Fibroblast of lung (primary cell): ENCODE data around the gene MYBPC1. TPM values are rescaled to one million over a fixed set of nuclear protein-coding genes. Genes with fewer than 3 reads are reported as not detected.

Experiments
- DNase-seq, 2 donors: peaks; one replicate each; pipeline versions ENCODE4 v3.0.0 to v3.0.0-alpha.2; 2010; ENCODE audit warnings: low read depth in 2 of 2
- H2AFZ ChIP-seq: 2 replicates; pipeline ENCODE4 v1.5.1; 2012; ENCODE audit warnings: low read length, control low read depth, inconsistent platforms
- H3K27ac ChIP-seq: 2 replicates; pipeline ENCODE4 v1.5.1; 2011; ENCODE audit warnings: low read length, control low read depth; ENCODE audit not compliant: insufficient read depth
- H3K27me3 ChIP-seq: 2 replicates; pipeline ENCODE4 v1.5.1; 2011; ENCODE audit warnings: mild to moderate bottlenecking, low read length; ENCODE audit not compliant: control insufficient read depth, insufficient read depth
- H3K36me3 ChIP-seq: 2 replicates; pipeline ENCODE4 v1.5.1; 2011; ENCODE audit warnings: low read length; ENCODE audit not compliant: control insufficient read depth, insufficient read depth
- H3K4me1 ChIP-seq: 2 replicates; pipeline ENCODE4 v1.5.1; 2011; ENCODE audit warnings: low read length; ENCODE audit not compliant: control insufficient read depth, insufficient read depth; ENCODE audit errors: extremely low read depth
- H3K4me2 ChIP-seq: 2 replicates; pipeline ENCODE4 v1.5.1; 2011; ENCODE audit warnings: low read length, control low read depth; ENCODE audit not compliant: insufficient read depth; ENCODE audit errors: extremely low read depth
- H3K4me3 ChIP-seq, 4 experiments: fragments of 200-600 bp in 1 of 4; sonication (generic) in 1 of 4; replicated peaks in 1 of 4; 2 replicates each; pipeline ENCODE4 v1.5.1; 2011 to 2016; ENCODE audit warnings: low read length in 4 of 4, low read depth in 3 of 4, mild to moderate bottlenecking in 3 of 4, control low read depth in 2 of 4, inconsistent platforms in 1 of 4, mixed read lengths in 1 of 4; ENCODE audit not compliant: insufficient read depth in 1 of 4; ENCODE audit errors: control extremely low read depth in 1 of 4
- H3K79me2 ChIP-seq: 2 replicates; pipeline ENCODE4 v1.5.1; 2012; ENCODE audit warnings: mild to moderate bottlenecking, low read length, inconsistent platforms; ENCODE audit not compliant: control insufficient read depth, insufficient read depth
- H3K9ac ChIP-seq: 2 replicates; pipeline ENCODE4 v1.5.1; 2011; ENCODE audit warnings: mild to moderate bottlenecking, low read length, control low read depth; ENCODE audit not compliant: insufficient read depth
- H3K9me3 ChIP-seq: 2 replicates; pipeline ENCODE4 v1.5.1; 2012; ENCODE audit warnings: low read depth, low read length; ENCODE audit not compliant: control insufficient read depth, insufficient read depth
- H4K20me1 ChIP-seq: 2 replicates; pipeline ENCODE4 v1.5.1; 2011; ENCODE audit warnings: low read length; ENCODE audit not compliant: control insufficient read depth, insufficient read depth; ENCODE audit errors: extremely low read depth
- EZH2 ChIP-seq: IDR thresholded peaks from 2 replicates; pipeline ENCODE4 v1.5.1; 2012; ENCODE audit warnings: low read length, control low read depth, mild to moderate bottlenecking; ENCODE audit errors: missing control alignments
- polyA plus RNA-seq, 2 donors: library from polyadenylated mRNA; depleted of rRNA in 1 of 2; stranded (reverse) in 1 of 2; unstranded in 1 of 2; fragments of >200 nt; gene quantifications; 2 replicates each; pipeline ENCODE4 v1.2.1, GENCODE V29; 2011 to 2012; ENCODE audit warnings: missing spikeins in 1 of 2
- total RNA-seq: library from RNA; depleted of rRNA; stranded (reverse); fragments of >200 nt; gene quantifications from 2 replicates; pipeline ENCODE4 v1.2.1, GENCODE V29; 2014
- TF ChIP-seq, protein P1 (sequence below), 2 donors: IDR thresholded peaks in 1 of 2; conservative IDR thresholded peaks in 1 of 2; 1 replicate in 1 of 2; 2 replicates in 1 of 2; pipeline ENCODE4 v1.5.1; 2011 to 2012; ENCODE audit warnings: low read length in 2 of 2, control low read depth in 1 of 2, inconsistent platforms in 1 of 2, low read depth in 1 of 2, mild to moderate bottlenecking in 1 of 2

MYBPC1 gene
- total and polyA plus RNA-seq, 2 donors (not counting 1 experiment from before 2014, with no cell fraction given): not detected

DNA sequence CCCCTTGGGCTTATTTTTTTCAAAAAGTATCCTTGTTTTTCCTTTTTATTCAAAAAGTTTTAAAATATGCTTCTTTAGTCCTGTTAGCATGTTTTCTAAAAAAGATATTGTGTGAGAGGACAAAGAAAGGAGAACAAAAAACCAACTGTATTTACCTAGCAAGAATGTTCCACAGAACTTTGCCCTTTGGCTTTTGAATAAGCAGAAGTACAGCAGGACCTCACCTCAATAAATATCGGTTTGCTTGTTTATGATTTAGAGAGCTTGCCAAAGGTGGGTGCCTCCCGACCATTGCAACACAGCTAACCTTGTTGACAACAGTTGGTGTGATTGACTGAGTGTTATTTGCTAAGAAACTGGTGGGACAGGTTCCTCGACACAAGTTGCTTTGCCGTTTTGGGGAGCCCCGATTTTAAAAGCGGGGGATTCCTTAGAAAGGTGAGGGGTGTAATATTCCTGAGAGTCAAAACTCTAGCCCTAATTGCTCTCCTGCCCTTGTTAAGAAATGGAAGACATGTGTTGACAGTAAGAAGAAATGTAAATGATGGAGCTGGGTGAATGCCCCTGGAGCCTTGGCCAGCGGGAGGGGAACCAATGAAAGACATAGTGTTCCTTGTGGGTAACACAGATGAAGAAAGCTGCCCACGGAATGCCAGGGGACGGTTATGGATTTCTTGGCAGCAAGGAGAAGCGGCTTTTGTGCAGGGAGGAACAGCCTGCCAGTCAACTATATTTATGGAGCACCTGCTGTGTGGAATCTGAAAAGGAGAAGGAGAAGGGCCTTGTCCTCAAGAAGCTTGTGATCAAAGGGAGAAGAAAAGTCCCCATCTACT is 13.7 kb downstream of the MYBPC1 start:
- TF ChIP-seq EZH2: no peak
- TF ChIP-seq, protein P1, sequence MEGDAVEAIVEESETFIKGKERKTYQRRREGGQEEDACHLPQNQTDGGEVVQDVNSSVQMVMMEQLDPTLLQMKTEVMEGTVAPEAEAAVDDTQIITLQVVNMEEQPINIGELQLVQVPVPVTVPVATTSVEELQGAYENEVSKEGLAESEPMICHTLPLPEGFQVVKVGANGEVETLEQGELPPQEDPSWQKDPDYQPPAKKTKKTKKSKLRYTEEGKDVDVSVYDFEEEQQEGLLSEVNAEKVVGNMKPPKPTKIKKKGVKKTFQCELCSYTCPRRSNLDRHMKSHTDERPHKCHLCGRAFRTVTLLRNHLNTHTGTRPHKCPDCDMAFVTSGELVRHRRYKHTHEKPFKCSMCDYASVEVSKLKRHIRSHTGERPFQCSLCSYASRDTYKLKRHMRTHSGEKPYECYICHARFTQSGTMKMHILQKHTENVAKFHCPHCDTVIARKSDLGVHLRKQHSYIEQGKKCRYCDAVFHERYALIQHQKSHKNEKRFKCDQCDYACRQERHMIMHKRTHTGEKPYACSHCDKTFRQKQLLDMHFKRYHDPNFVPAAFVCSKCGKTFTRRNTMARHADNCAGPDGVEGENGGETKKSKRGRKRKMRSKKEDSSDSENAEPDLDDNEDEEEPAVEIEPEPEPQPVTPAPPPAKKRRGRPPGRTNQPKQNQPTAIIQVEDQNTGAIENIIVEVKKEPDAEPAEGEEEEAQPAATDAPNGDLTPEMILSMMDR (conservative IDR thresholded peaks at IDR 0.05 in 1 of 2, IDR thresholded peaks at IDR 0.05 in 1 of 2; ENCODE audit: low read depth in 1 of 2, low read length in 2 of 2): no peak
- Histone ChIP-seq H3K27me3 (no peaks in the 10 kb centered on the region), H3K4me1 (no peaks in the 10 kb centered on the region), H2AFZ (no peak overlapping the region), H4K20me1 (no peaks in the 10 kb centered on the region), H3K9me3 (no peaks in the 10 kb centered on the region), H3K9ac (no peak overlapping the region), H3K27ac (no peak overlapping the region), H3K79me2 (no peaks in the 10 kb centered on the region), H3K4me3 (no peak overlapping the region), H3K36me3 (no peaks in the 10 kb centered on the region), H3K4me2 (no peak overlapping the region)
- no peak for DNase-seq

DNA sequence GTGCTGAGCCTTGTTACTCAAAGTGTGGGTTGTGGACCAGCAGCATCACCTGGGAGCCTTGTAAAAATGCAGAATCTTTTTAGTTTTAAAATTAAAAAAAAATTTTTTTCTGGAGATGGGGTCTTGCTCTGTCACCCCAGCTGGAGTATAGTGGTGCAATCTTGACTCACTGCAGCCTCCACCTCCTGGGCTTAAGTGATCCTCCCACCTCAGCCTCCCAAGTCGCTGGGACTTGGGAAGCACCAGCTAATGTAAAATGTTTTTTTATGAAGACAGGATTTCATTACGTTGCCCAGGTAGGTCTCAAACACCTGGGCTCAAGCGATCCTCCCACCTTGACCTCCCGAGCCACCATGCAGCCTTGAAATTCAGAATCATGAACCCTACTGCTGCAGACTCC is 14.4 kb downstream of the MYBPC1 start:
- Histone ChIP-seq H3K36me3 (no peaks in the 10 kb centered on the region), H3K4me1 (no peaks in the 10 kb centered on the region), H3K27me3 (no peaks in the 10 kb centered on the region), H3K27ac (no peak overlapping the region), H3K9ac (no peak overlapping the region), H3K4me2 (no peak overlapping the region), H2AFZ (no peak overlapping the region), H3K9me3 (no peaks in the 10 kb centered on the region), H3K4me3 (no peak overlapping the region), H3K79me2 (no peaks in the 10 kb centered on the region), H4K20me1 (no peaks in the 10 kb centered on the region)
- TF ChIP-seq, protein P1 (conservative IDR thresholded peaks at IDR 0.05 in 1 of 2, IDR thresholded peaks at IDR 0.05 in 1 of 2; ENCODE audit: low read depth in 1 of 2, low read length in 2 of 2): no peak
- no peak for TF ChIP-seq EZH2
- no peak for DNase-seq

GRCh38 chr12:101612160-101612916 is 17.6 kb downstream of the MYBPC1 start:
- Histone ChIP-seq H3K36me3 (no peaks in the 10 kb centered on the region), H3K27ac (no peak overlapping the region), H3K4me2 (no peak overlapping the region), H3K79me2 (no peaks in the 10 kb centered on the region), H3K4me1 (no peaks in the 10 kb centered on the region), H3K27me3 (no peaks in the 10 kb centered on the region), H2AFZ (no peak overlapping the region), H4K20me1 (no peaks in the 10 kb centered on the region), H3K9me3 (no peaks in the 10 kb centered on the region), H3K4me3 (no peak overlapping the region), H3K9ac (no peak overlapping the region)
- no peak for TF ChIP-seq EZH2
- TF ChIP-seq, protein P1 (conservative IDR thresholded peaks at IDR 0.05 in 1 of 2, IDR thresholded peaks at IDR 0.05 in 1 of 2; ENCODE audit: low read depth in 1 of 2, low read length in 2 of 2): no peak
- DNase-seq: no peak
